GM20000 (cell line): ENCODE results near the gene CTXND2.
"Not testable (repeated sequence)": the region's sequence is repeated elsewhere in the genome, so short reads cannot be mapped to it uniquely, and the experiment has no call there.

ENCODE experiments used
- DNase-seq: peaks from one replicate; pipeline ENCODE4 v3.0.0; 2012; ENCODE audit warnings: low spot score
- TF ChIP-seq, protein P1 (sequence below): IDR thresholded peaks from 2 replicates; pipeline ENCODE4 v1.5.1; 2012; ENCODE audit warnings: mild to moderate bottlenecking, control low read depth; ENCODE audit errors: extremely low read depth, missing control alignments

The CTXND2 gene

DNA sequence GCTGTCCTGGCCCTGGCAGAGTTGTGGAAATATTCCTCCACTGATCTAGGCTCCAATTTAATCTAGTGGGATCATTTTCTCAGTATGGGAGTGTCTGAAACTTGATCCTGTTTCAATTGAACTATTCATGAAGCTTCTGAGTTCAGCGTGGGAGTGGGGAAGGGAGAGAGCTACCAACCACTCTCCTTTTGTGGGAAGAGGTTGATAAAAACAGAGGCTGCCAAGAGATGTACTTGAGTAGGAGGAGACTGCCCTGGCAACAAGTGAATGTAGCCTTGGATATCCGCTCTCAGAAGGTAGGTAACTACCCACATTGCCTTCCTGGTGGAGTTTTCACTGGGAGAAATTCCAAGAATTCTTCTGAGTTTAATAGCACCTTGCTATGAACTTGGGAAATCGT is at the start of gene CTXND2:
Gene CTXND2, plus strand, starts transcription at position 119 of the 400 bp plus-strand sequence. CDS start 25,179 bp downstream, outside the sequence.
- TF ChIP-seq, protein P1, sequence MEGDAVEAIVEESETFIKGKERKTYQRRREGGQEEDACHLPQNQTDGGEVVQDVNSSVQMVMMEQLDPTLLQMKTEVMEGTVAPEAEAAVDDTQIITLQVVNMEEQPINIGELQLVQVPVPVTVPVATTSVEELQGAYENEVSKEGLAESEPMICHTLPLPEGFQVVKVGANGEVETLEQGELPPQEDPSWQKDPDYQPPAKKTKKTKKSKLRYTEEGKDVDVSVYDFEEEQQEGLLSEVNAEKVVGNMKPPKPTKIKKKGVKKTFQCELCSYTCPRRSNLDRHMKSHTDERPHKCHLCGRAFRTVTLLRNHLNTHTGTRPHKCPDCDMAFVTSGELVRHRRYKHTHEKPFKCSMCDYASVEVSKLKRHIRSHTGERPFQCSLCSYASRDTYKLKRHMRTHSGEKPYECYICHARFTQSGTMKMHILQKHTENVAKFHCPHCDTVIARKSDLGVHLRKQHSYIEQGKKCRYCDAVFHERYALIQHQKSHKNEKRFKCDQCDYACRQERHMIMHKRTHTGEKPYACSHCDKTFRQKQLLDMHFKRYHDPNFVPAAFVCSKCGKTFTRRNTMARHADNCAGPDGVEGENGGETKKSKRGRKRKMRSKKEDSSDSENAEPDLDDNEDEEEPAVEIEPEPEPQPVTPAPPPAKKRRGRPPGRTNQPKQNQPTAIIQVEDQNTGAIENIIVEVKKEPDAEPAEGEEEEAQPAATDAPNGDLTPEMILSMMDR, result no peak
- DNase-seq, result no peak

GRCh38 chr1:150840850-150841249 is 46.1 kb upstream of the CTXND2 start:
- not testable (repeated sequence) for DNase-seq

- TF ChIP-seq, protein P1, result no peak
- peak; percentile 28 for DNase-seq
Measured at GRCh38 chr1:150841626-150842025, 45.3 kb upstream of the CTXND2 start.

DNA sequence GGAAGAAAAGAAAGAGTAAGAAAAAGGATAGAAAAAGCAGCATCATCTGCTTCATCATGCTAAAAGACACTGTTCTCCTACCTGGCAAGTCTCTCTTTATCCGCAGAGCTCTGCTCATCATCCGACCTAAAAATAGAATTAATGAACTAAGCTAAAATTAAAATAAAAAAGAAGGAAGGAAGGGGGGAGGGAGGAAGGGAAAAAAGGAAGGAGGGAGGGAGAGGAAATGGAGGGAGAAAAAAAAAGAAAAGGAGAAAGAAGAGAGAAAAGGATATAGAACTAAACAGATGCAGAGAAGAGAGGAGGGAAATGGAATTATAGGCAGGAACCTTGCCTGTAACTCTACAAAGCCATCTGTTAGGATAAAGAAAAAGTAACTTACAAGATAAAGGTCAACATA is 44.6 kb upstream of the CTXND2 start:
- no peak for DNase-seq
- TF ChIP-seq, protein P1, result no peak

- no peak for DNase-seq
- TF ChIP-seq, protein P1, result no peak
Measured at GRCh38 chr1:150842964-150843363, 44.0 kb upstream of the CTXND2 start.

- DNase-seq, result no peak
- TF ChIP-seq, protein P1, result no peak
Measured at GRCh38 chr1:150843474-150843873, 43.5 kb upstream of the CTXND2 start.

DNA sequence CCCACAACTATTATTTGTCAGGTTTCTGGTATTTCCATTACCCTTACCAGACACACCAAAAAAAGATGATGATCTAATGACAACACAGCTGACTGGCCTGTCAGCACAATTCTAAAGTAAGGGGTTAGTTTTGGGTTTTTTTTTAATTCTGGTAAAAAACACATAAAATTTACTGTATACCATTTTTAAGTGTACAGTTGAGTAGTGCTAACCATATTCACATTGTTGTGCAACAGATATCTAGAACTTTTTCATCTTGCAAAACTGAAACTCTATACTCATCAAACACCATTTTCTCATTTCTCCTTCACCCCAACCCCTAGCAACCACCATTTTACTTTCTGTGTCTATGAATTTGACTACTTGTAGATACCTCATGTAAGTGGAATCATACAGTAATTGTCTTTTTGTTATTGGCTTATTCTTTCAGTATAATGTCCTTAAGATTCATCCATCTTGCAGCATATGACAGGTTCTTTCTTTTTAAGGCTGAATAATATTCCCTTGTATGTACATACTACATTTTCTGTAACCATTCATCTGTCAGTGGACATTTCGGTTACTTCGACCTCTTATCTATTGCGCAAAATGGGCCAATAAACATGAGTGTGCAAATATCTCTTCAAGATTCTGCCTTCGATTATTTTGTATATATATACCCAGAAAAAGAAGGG is 40.3 kb upstream of the CTXND2 start:
- no peak for DNase-seq
- TF ChIP-seq, protein P1, result no peak

DNA sequence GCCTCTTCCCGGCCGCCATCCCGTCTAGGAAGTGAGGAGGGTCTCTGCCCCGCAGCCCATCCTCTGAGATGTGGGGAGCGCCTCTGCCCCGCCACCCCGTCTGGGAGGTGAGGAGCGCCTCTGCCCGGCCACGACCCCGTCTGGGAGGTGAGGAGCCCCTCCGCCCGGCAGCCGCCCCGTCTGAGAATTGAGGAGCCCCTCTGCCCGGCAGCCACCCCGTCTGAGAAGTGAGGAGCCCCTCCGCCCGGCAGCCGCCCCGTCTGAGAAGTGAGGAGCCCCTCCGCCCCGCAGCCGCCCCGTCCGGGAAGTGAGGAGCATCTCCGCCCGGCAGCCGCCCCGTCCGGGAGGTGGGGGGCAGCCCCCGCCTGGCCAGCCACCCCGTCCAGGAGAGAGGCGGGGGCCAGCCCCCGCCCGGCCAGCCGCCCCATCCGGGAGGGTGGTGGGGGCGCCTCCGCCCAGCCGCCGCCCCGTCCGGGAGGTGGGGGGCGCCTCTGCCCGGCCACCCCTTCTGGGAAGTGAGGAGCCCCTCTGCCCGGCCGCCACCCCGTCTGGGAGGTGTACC is 36.1 kb upstream of the CTXND2 start:
- DNase-seq, result not testable (repeated sequence)

GRCh38 chr1:150852734-150853133 is 34.2 kb upstream of the CTXND2 start:
- DNase-seq, result not testable (repeated sequence)
